Measurements from ENCODE around the gene OR6C3. TPM values are rescaled to one million over a fixed set of nuclear protein-coding genes. Genes with fewer than 3 reads are reported as not detected.

Gene OR6C3
- total RNA-seq, 2 donors from 2014 or later: not detected

DNA sequence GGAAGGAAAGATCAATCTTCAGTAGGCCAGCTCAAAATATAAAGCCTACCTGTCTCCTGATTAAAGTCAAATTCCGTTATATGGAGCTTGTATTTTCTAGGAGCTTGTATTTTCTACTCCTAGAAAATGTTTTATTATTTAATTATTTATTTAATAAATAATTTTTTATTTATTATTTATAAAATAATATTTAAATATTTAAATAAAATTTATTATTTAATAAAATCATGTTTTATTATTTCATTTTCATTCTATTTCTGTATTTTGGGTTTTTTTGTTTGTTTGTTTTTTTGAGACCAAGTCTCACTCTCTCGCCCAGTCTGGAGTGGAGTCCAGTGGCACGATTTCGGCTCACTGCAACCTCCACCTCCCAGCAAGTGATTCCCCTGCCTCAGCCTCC, 42.0 kb downstream of the OR6C3 start:
- Histone ChIP-seq H3K27me3 (replicated peaks; ENCODE audit: insufficient read depth) (no peaks in the 10 kb centered on the region), H3K36me3 (no peaks in the 10 kb centered on the region), H3K4me1 (ENCODE audit: control insufficient read depth in 1 of 2, low read depth in 2 of 2) (no peaks in the 10 kb centered on the region), H3K4me3 (no peak overlapping the region), H3K9me3 (no peaks in the 10 kb centered on the region), H3K27ac (no peak overlapping the region)
- no peak for DNase-seq (ENCODE audit: low spot score)
- ATAC-seq (ENCODE audit: insufficient number of reproducible peaks, low FRiP score, low read depth): no peak
- TF ChIP-seq, protein P1, sequence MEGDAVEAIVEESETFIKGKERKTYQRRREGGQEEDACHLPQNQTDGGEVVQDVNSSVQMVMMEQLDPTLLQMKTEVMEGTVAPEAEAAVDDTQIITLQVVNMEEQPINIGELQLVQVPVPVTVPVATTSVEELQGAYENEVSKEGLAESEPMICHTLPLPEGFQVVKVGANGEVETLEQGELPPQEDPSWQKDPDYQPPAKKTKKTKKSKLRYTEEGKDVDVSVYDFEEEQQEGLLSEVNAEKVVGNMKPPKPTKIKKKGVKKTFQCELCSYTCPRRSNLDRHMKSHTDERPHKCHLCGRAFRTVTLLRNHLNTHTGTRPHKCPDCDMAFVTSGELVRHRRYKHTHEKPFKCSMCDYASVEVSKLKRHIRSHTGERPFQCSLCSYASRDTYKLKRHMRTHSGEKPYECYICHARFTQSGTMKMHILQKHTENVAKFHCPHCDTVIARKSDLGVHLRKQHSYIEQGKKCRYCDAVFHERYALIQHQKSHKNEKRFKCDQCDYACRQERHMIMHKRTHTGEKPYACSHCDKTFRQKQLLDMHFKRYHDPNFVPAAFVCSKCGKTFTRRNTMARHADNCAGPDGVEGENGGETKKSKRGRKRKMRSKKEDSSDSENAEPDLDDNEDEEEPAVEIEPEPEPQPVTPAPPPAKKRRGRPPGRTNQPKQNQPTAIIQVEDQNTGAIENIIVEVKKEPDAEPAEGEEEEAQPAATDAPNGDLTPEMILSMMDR (IDR thresholded peaks at IDR 0.05): no peak

Other genes starting within 250 kb of the OR6C3 start
- gene OR9K2, start 204.3 kb upstream of the OR6C3 start, total RNA-seq: not detected
- not detected for gene OR10A7, start 109.7 kb upstream of the OR6C3 start, total RNA-seq
- gene OR6C74, start 86.1 kb upstream of the OR6C3 start, total RNA-seq: not detected
- gene OR6C6, start 34.2 kb upstream of the OR6C3 start, total RNA-seq: not detected
- not detected for gene OR6C1, start 16.4 kb upstream of the OR6C3 start, total RNA-seq
- not detected for gene OR6C75, start 32.2 kb downstream of the OR6C3 start, total RNA-seq
- gene OR6C65, start 69.8 kb downstream of the OR6C3 start, total RNA-seq: not detected
- gene OR6C76, start 95.5 kb downstream of the OR6C3 start, total RNA-seq: not detected
- gene OR6C2, start 113.3 kb downstream of the OR6C3 start, total RNA-seq: not detected
- not detected for gene OR6C70, start 139.4 kb downstream of the OR6C3 start, total RNA-seq
- not detected for gene OR6C68, start 161.6 kb downstream of the OR6C3 start, total RNA-seq
- not detected for gene OR6C4, start 218.9 kb downstream of the OR6C3 start, total RNA-seq
- gene OR2AP1, start 241.7 kb downstream of the OR6C3 start, total RNA-seq: not detected